HEK293 (cell line): Measurements from ENCODE around the gene FOXS1.

ENCODE experiments used
- ZNF174 ChIP-seq: fragments of 450-650 bp; formaldehyde crosslinking; IDR thresholded peaks from 2 replicates; pipeline ENCODE4 v1.5.0; 2017; ENCODE audit warnings: missing biosample characterization, mild to moderate bottlenecking, missing genetic modification characterization
- TF ChIP-seq, protein P1 (sequence below): fragments of 450-650 bp; formaldehyde crosslinking; IDR thresholded peaks from 2 replicates; pipeline ENCODE4 v1.5.1; 2016; ENCODE audit warnings: missing biosample characterization, missing genetic modification characterization
- TF ChIP-seq, protein P2 (sequence below): fragments of 450-650 bp; formaldehyde crosslinking; IDR thresholded peaks from 2 replicates; pipeline ENCODE4 v1.5.1; 2016; ENCODE audit warnings: missing biosample characterization, missing genetic modification characterization
- TF ChIP-seq, protein P3 (sequence below): fragments of 450-650 bp; formaldehyde crosslinking; IDR thresholded peaks from 2 replicates; pipeline ENCODE4 v1.5.1; 2016; ENCODE audit warnings: missing biosample characterization, missing genetic modification characterization

DNA sequence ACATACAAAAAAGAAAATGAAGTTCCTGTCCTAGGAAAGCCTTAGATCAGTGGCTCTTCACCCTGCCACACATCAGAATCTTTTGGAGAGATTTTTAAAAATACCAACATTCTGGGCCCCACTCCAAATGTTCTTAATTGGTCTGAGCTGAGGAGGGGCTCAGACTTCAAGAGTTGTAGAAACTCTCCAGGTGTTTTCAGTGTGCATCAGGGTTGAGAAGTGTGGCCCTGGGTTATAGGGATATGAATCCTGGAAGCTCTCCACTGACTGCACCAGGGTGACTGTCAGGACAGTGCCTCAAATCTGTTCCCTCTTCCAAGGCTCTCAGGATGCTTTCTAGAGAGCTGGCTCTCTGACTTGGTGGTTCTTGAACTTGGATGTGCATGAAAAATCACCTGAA, 31.8 kb downstream of the FOXS1 start:
- no peak for TF ChIP-seq ZNF174 (tag by site-specific recombination)
- TF ChIP-seq, protein P1, sequence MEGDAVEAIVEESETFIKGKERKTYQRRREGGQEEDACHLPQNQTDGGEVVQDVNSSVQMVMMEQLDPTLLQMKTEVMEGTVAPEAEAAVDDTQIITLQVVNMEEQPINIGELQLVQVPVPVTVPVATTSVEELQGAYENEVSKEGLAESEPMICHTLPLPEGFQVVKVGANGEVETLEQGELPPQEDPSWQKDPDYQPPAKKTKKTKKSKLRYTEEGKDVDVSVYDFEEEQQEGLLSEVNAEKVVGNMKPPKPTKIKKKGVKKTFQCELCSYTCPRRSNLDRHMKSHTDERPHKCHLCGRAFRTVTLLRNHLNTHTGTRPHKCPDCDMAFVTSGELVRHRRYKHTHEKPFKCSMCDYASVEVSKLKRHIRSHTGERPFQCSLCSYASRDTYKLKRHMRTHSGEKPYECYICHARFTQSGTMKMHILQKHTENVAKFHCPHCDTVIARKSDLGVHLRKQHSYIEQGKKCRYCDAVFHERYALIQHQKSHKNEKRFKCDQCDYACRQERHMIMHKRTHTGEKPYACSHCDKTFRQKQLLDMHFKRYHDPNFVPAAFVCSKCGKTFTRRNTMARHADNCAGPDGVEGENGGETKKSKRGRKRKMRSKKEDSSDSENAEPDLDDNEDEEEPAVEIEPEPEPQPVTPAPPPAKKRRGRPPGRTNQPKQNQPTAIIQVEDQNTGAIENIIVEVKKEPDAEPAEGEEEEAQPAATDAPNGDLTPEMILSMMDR (tag by site-specific recombination) = no peak
- TF ChIP-seq, protein P2, sequence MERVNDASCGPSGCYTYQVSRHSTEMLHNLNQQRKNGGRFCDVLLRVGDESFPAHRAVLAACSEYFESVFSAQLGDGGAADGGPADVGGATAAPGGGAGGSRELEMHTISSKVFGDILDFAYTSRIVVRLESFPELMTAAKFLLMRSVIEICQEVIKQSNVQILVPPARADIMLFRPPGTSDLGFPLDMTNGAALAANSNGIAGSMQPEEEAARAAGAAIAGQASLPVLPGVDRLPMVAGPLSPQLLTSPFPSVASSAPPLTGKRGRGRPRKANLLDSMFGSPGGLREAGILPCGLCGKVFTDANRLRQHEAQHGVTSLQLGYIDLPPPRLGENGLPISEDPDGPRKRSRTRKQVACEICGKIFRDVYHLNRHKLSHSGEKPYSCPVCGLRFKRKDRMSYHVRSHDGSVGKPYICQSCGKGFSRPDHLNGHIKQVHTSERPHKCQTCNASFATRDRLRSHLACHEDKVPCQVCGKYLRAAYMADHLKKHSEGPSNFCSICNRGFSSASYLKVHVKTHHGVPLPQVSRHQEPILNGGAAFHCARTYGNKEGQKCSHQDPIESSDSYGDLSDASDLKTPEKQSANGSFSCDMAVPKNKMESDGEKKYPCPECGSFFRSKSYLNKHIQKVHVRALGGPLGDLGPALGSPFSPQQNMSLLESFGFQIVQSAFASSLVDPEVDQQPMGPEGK (tag by site-specific recombination) = no peak
- TF ChIP-seq, protein P3, sequence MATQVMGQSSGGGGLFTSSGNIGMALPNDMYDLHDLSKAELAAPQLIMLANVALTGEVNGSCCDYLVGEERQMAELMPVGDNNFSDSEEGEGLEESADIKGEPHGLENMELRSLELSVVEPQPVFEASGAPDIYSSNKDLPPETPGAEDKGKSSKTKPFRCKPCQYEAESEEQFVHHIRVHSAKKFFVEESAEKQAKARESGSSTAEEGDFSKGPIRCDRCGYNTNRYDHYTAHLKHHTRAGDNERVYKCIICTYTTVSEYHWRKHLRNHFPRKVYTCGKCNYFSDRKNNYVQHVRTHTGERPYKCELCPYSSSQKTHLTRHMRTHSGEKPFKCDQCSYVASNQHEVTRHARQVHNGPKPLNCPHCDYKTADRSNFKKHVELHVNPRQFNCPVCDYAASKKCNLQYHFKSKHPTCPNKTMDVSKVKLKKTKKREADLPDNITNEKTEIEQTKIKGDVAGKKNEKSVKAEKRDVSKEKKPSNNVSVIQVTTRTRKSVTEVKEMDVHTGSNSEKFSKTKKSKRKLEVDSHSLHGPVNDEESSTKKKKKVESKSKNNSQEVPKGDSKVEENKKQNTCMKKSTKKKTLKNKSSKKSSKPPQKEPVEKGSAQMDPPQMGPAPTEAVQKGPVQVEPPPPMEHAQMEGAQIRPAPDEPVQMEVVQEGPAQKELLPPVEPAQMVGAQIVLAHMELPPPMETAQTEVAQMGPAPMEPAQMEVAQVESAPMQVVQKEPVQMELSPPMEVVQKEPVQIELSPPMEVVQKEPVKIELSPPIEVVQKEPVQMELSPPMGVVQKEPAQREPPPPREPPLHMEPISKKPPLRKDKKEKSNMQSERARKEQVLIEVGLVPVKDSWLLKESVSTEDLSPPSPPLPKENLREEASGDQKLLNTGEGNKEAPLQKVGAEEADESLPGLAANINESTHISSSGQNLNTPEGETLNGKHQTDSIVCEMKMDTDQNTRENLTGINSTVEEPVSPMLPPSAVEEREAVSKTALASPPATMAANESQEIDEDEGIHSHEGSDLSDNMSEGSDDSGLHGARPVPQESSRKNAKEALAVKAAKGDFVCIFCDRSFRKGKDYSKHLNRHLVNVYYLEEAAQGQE = no peak
